ENCODE measurements around the gene FSTL4. TPM values are rescaled to one million over a fixed set of nuclear protein-coding genes. Genes with fewer than 3 reads are reported as not detected.
A peak's percentile ranks its signal among the peaks of the same experiment; 100 is the strongest.

FSTL4 gene
- total RNA-seq, 1 experiment from 2014 or later = not detected

GRCh38 chr5:133421394-133421793 is 190.9 kb downstream of the FSTL4 start:
- DNase-seq = peak; percentile 76
- Histone ChIP-seq H3K36me3 (ENCODE audit: insufficient read depth, low read length) (no peaks in the 10 kb centered on the region), H3K27ac (ENCODE audit: low read length) (no peak overlapping the region), H3K4me1 (ENCODE audit: low read length) (peaks cover 3% of the 10 kb centered on the region; the same call in 1 of the 2 replicates), H3K9ac (ENCODE audit: low read length) (no peak overlapping the region), H2AFZ (ENCODE audit: low read length) (no peak overlapping the region), H3K27me3 (ENCODE audit: low read length) (no peaks in the 10 kb centered on the region), H3K4me2 (ENCODE audit: low read depth, low read length, poor library complexity, severe bottlenecking) (no peak overlapping the region), H3K9me3 (ENCODE audit: low read length) (no peaks in the 10 kb centered on the region), H3K79me2 (ENCODE audit: low read length) (no peaks in the 10 kb centered on the region), H3K9me2 (replicated peaks; ENCODE audit: insufficient read depth, low read length) (no peaks in the 10 kb centered on the region), H4K20me1 (ENCODE audit: insufficient read depth, low read depth, low read length) (no peaks in the 10 kb centered on the region), H3K4me3 (ENCODE audit: low read length) (no peak overlapping the region)

DNA sequence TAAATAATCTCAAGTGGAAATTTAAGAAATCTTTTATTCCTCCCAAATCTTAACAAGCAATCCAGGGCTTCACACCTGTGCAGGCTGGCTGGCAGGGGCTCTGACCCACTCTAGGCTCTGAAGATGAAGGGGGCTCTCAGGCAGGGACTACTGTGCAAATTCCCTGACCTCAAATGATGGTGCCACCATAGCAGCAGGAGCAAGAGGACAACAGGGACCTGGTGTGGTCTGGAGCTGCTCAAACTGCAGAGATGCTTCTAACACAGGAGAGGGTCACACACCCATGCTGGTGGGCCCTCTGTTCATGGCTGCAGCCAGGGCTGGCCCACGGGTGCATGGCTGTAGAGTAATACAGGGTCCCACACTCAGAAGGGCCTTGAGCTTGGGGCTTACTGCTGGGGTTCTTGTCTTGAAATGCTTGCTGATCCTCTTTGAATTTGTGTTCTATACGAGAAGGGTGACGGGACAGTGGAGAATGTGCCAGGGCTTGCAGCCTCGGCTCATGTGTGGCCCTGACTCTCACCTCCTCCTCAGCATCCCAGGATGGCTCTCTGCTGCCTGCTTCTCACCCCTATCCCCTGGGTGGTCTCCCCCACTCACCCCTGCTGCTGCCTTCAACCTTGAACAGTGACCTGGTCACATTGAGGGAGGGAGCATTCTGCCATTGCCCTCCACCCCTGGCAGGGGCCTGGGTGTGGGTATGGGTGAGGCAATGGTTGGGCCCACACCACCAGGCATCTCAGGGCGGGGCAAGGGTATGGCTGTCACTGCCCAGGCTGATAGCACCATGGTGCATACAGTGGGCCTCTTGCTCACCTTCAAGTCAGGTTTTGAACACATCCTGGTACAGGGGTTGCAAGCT is 191.7 kb downstream of the FSTL4 start:
- Histone ChIP-seq H3K27me3 (ENCODE audit: low read length) (no peaks in the 10 kb centered on the region), H2AFZ (ENCODE audit: low read length) (no peak overlapping the region), H3K9me2 (replicated peaks; ENCODE audit: insufficient read depth, low read length) (no peaks in the 10 kb centered on the region), H3K4me1 (ENCODE audit: low read length) (peaks cover 3% of the 10 kb centered on the region; the same call in 1 of the 2 replicates), H3K9ac (ENCODE audit: low read length) (no peak overlapping the region), H3K4me3 (ENCODE audit: low read length) (no peak overlapping the region), H4K20me1 (ENCODE audit: insufficient read depth, low read depth, low read length) (no peaks in the 10 kb centered on the region), H3K4me2 (ENCODE audit: low read depth, low read length, poor library complexity, severe bottlenecking) (no peak overlapping the region), H3K27ac (ENCODE audit: low read length) (no peak overlapping the region), H3K9me3 (ENCODE audit: low read length) (no peaks in the 10 kb centered on the region), H3K36me3 (ENCODE audit: insufficient read depth, low read length) (no peaks in the 10 kb centered on the region), H3K79me2 (ENCODE audit: low read length) (no peaks in the 10 kb centered on the region)
- DNase-seq = no peak

- Histone ChIP-seq H3K27me3 (ENCODE audit: low read length) (no peaks in the 10 kb centered on the region), H4K20me1 (ENCODE audit: insufficient read depth, low read depth, low read length) (no peaks in the 10 kb centered on the region), H3K36me3 (ENCODE audit: insufficient read depth, low read length) (no peaks in the 10 kb centered on the region), H3K79me2 (ENCODE audit: low read length) (no peaks in the 10 kb centered on the region), H3K27ac (ENCODE audit: low read length) (no peak overlapping the region), H3K4me1 (ENCODE audit: low read length) (no peaks in the 10 kb centered on the region), H3K9me2 (replicated peaks; ENCODE audit: insufficient read depth, low read length) (no peaks in the 10 kb centered on the region), H3K9me3 (ENCODE audit: low read length) (no peaks in the 10 kb centered on the region), H3K9ac (ENCODE audit: low read length) (no peak overlapping the region), H3K4me2 (ENCODE audit: low read depth, low read length, poor library complexity, severe bottlenecking) (no peak overlapping the region), H2AFZ (ENCODE audit: low read length) (no peak overlapping the region), H3K4me3 (ENCODE audit: low read length) (no peak overlapping the region)
- DNase-seq = no peak
Observed at GRCh38 chr5:133415906-133416305, 196.4 kb downstream of the FSTL4 start.

GRCh38 chr5:133415506-133415905 is 196.8 kb downstream of the FSTL4 start:
- Histone ChIP-seq H3K4me2 (ENCODE audit: low read depth, low read length, poor library complexity, severe bottlenecking) (no peak overlapping the region), H3K36me3 (ENCODE audit: insufficient read depth, low read length) (no peaks in the 10 kb centered on the region)

DNA sequence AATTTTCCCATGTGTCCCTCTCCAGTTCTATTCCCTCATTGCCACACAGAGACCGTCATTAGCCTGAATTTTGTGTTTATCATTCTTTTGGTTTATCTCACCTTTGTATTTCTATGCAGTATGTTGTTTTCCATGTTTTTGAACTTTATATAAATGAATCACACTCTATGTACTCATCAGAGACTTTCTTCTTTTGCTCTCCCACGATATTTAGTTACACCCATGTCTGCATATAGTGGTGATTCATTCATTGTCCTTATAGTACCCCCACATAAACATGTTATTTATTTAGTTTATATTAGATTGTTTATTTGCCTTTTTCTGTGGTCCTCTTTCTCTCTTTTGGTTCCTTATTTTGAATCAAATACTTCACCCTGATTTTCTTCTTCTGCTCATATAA is 199.7 kb downstream of the FSTL4 start:
- no peak overlapping the region for H2AFZ ChIP-seq (ENCODE audit: low read length)
- H3K9ac ChIP-seq (ENCODE audit: low read length) = no peak overlapping the region
- H3K4me1 ChIP-seq (ENCODE audit: low read length) = no peaks in the 10 kb centered on the region
- no peaks in the 10 kb centered on the region for H3K9me3 ChIP-seq (ENCODE audit: low read length)
- H3K4me3 ChIP-seq (ENCODE audit: low read length) = no peak overlapping the region
- H3K27me3 ChIP-seq (ENCODE audit: low read length) = no peaks in the 10 kb centered on the region
- no peak overlapping the region for H3K27ac ChIP-seq (ENCODE audit: low read length)
- no peak overlapping the region for H3K4me2 ChIP-seq (ENCODE audit: low read depth, low read length, poor library complexity, severe bottlenecking)
- H3K79me2 ChIP-seq (ENCODE audit: low read length) = no peaks in the 10 kb centered on the region
- DNase-seq = no peak
- H4K20me1 ChIP-seq (ENCODE audit: insufficient read depth, low read depth, low read length) = no peaks in the 10 kb centered on the region
- H3K36me3 ChIP-seq (ENCODE audit: insufficient read depth, low read length) = no peaks in the 10 kb centered on the region
- H3K9me2 ChIP-seq (replicated peaks; ENCODE audit: insufficient read depth, low read length) = no peaks in the 10 kb centered on the region

More at GRCh38 chr5:133415506-133415905, 196.8 kb downstream of the FSTL4 start:
- Histone ChIP-seq H2AFZ (ENCODE audit: low read length) (no peak overlapping the region), H3K9ac (ENCODE audit: low read length) (no peak overlapping the region), H3K4me3 (ENCODE audit: low read length) (no peak overlapping the region), H3K27ac (ENCODE audit: low read length) (no peak overlapping the region), H3K27me3 (ENCODE audit: low read length) (no peaks in the 10 kb centered on the region), H3K9me3 (ENCODE audit: low read length) (no peaks in the 10 kb centered on the region), H4K20me1 (ENCODE audit: insufficient read depth, low read depth, low read length) (no peaks in the 10 kb centered on the region), H3K79me2 (ENCODE audit: low read length) (no peaks in the 10 kb centered on the region), H3K9me2 (replicated peaks; ENCODE audit: insufficient read depth, low read length) (no peaks in the 10 kb centered on the region), H3K4me1 (ENCODE audit: low read length) (no peaks in the 10 kb centered on the region)
- DNase-seq = no peak

- Histone ChIP-seq H3K9me2 (replicated peaks; ENCODE audit: insufficient read depth, low read length) (no peaks in the 10 kb centered on the region), H3K4me2 (ENCODE audit: low read depth, low read length, poor library complexity, severe bottlenecking) (no peak overlapping the region), H3K36me3 (ENCODE audit: insufficient read depth, low read length) (no peaks in the 10 kb centered on the region), H3K27me3 (ENCODE audit: low read length) (no peaks in the 10 kb centered on the region), H3K27ac (ENCODE audit: low read length) (no peak overlapping the region), H3K4me1 (ENCODE audit: low read length) (no peaks in the 10 kb centered on the region), H3K9me3 (ENCODE audit: low read length) (no peaks in the 10 kb centered on the region), H4K20me1 (ENCODE audit: insufficient read depth, low read depth, low read length) (no peaks in the 10 kb centered on the region), H3K79me2 (ENCODE audit: low read length) (no peaks in the 10 kb centered on the region), H2AFZ (ENCODE audit: low read length) (no peak overlapping the region), H3K9ac (ENCODE audit: low read length) (no peak overlapping the region), H3K4me3 (ENCODE audit: low read length) (no peak overlapping the region)
- no peak for DNase-seq
Observed at GRCh38 chr5:133410335-133410828, 202.0 kb downstream of the FSTL4 start.

GRCh38 chr5:133409210-133409674 is 203.1 kb downstream of the FSTL4 start:
- Histone ChIP-seq H2AFZ (ENCODE audit: low read length) (no peak overlapping the region), H3K9me2 (replicated peaks; ENCODE audit: insufficient read depth, low read length) (no peaks in the 10 kb centered on the region), H3K4me1 (ENCODE audit: low read length) (no peaks in the 10 kb centered on the region), H4K20me1 (ENCODE audit: insufficient read depth, low read depth, low read length) (no peaks in the 10 kb centered on the region), H3K9me3 (ENCODE audit: low read length) (no peaks in the 10 kb centered on the region), H3K4me2 (ENCODE audit: low read depth, low read length, poor library complexity, severe bottlenecking) (no peak overlapping the region), H3K27ac (ENCODE audit: low read length) (no peak overlapping the region), H3K79me2 (ENCODE audit: low read length) (no peaks in the 10 kb centered on the region), H3K4me3 (ENCODE audit: low read length) (no peak overlapping the region), H3K27me3 (ENCODE audit: low read length) (no peaks in the 10 kb centered on the region), H3K9ac (ENCODE audit: low read length) (no peak overlapping the region), H3K36me3 (ENCODE audit: insufficient read depth, low read length) (no peaks in the 10 kb centered on the region)
- DNase-seq = no peak

- Histone ChIP-seq H3K9me3 (ENCODE audit: low read length) (no peaks in the 10 kb centered on the region), H3K4me2 (ENCODE audit: low read depth, low read length, poor library complexity, severe bottlenecking) (no peak overlapping the region), H2AFZ (ENCODE audit: low read length) (no peak overlapping the region), H3K36me3 (ENCODE audit: insufficient read depth, low read length) (no peaks in the 10 kb centered on the region), H4K20me1 (ENCODE audit: insufficient read depth, low read depth, low read length) (no peaks in the 10 kb centered on the region), H3K4me1 (ENCODE audit: low read length) (no peaks in the 10 kb centered on the region), H3K27ac (ENCODE audit: low read length) (no peak overlapping the region), H3K9ac (ENCODE audit: low read length) (no peak overlapping the region), H3K27me3 (ENCODE audit: low read length) (no peaks in the 10 kb centered on the region), H3K9me2 (replicated peaks; ENCODE audit: insufficient read depth, low read length) (no peaks in the 10 kb centered on the region), H3K79me2 (ENCODE audit: low read length) (no peaks in the 10 kb centered on the region), H3K4me3 (ENCODE audit: low read length) (no peak overlapping the region)
- DNase-seq = no peak
Observed at GRCh38 chr5:133408322-133408721, 204.0 kb downstream of the FSTL4 start.

Measured in Karpas-422 (cell line).